NCI-H748 (cell line): ENCODE measurements around the gene NR4A3.
"Not testable (repeated sequence)": the region's sequence is repeated elsewhere in the genome, so short reads cannot be mapped to it uniquely, and the experiment has no call there.

Source experiments
- DNase-seq: peaks from one replicate; lab custom pipeline; 2025; ENCODE audit not compliant: unreplicated experiment; lab: John Stamatoyannopoulos, UW

NR4A3 gene

DNA sequence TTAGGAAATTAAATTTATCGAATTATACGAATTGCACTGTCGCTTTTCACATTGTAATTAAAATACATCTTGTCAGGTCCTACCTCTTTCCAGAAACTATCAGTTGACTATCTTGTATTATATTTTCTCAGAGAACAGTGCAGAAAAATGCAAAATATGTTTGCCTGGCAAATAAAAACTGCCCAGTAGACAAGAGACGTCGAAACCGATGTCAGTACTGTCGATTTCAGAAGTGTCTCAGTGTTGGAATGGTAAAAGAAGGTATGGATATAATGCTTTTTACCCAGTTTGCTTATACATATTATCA is 10.8 kb downstream of the NR4A3 start:
- no peak for DNase-seq

GRCh38 chr9:99833735-99834134 is 12.1 kb downstream of the NR4A3 start:
- no peak for DNase-seq

GRCh38 chr9:99834474-99834873 is 12.8 kb downstream of the NR4A3 start:
- no peak for DNase-seq

- no peak for DNase-seq
Observed at GRCh38 chr9:99835142-99835541, 13.5 kb downstream of the NR4A3 start.

GRCh38 chr9:99835581-99835980 is 13.9 kb downstream of the NR4A3 start:
- no peak for DNase-seq

GRCh38 chr9:99840072-99840471 is 18.4 kb downstream of the NR4A3 start:
- no peak for DNase-seq

DNA sequence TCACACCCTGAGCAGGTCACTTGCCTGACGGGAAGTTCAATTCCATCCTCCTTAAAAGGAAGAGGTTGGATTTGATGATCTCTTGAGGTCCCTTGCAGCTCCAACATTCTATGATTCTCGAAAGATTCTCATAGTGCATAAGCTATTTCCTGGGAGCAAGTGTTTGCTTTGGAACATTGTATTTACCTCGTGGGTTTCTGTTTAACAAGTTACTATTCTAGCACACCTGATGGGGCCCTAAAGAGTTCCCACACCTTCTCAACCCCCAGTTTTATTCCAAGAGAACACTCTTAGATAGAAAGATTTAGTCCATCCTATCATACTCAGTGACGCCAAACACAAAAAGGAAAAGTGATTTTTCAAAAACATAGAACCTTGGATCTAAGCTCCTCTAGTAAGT is 23.4 kb downstream of the NR4A3 start:
- DNase-seq: no peak

DNA sequence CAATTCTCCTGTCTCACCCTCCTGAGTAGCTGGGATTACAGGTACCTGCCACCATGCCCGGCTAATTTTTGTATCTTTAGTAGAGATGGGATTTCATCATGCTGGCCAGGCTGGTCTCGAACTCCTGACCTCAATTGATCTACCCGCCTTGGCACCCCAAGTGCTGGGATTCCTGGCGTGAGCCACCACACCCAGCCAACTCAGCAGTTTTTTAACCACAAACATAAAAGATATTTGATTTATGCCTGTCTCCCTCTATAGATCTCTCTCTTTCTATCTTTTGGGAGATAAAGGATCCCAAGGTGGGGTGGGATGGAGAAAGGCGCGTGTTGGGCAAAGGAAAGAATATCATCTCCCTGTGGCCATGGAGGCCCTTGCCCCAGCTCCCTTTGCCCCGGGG is 26.8 kb downstream of the NR4A3 start:
- no peak for DNase-seq

GRCh38 chr9:99850736-99851499 is 29.2 kb downstream of the NR4A3 start:
- no peak for DNase-seq

DNA sequence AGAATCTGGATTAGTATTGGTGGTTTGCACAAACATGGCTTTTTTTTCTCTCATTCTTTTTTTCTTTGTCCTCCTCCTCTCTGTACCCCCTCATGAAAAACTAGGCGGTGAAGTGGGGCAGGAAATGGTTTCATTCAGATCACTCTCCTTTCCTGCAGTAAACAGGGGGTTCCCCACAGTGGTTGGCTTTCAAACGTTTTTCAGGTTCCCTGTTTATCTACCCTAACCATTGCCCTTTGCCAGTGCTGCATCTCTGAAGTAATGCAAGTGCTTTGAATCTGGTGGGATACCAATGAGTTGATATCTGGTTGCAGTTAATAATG is 29.8 kb downstream of the NR4A3 start:
- DNase-seq: no peak

- DNase-seq: no peak
Observed at GRCh38 chr9:99852617-99853016, 30.9 kb downstream of the NR4A3 start.

GRCh38 chr9:99855467-99856176 is 33.9 kb downstream of the NR4A3 start:
- DNase-seq: no peak

DNA sequence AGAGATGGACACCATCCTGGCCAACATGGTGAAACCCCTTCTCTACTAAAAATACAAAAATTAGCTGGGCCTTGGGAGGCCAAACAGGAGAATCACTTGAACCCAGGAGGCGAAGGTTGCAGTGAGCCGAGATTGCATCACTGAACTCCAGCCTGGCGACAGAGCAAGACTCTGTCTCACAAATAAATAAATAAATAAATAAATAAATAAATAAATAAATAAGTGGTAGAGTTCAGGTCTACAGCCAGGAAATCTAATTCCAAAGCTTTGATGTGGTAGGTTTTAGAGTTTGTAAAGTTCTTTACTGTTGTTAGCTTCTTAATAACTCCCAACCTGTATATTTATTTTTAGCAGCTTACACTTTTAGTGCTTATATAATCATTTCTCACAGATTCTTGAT is 35.9 kb downstream of the NR4A3 start:
- DNase-seq: not testable (repeated sequence)

DNA sequence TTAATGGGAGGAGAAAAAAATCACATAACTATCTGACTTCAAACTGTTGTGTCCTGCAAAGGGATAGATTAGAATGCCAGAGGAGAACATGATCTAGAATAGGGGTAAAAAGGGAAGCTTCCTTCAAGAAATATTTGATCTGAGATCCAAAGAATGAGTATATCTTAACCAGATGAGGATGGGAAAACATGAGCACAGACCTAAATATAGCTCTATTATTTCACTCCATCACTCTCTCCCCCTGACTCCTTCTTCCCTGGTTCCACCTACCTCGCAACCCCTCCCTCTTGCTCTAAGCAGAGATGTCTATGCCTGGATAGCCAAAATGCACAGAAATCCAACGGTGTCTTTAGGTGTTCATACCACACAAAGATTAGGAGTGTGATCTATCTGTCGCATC is 36.4 kb downstream of the NR4A3 start:
- no peak for DNase-seq

- no peak for DNase-seq
Observed at GRCh38 chr9:99859243-99859980, 37.7 kb downstream of the NR4A3 start.

- no peak for DNase-seq
Observed at GRCh38 chr9:99860266-99860665, 38.6 kb downstream of the NR4A3 start.

DNA sequence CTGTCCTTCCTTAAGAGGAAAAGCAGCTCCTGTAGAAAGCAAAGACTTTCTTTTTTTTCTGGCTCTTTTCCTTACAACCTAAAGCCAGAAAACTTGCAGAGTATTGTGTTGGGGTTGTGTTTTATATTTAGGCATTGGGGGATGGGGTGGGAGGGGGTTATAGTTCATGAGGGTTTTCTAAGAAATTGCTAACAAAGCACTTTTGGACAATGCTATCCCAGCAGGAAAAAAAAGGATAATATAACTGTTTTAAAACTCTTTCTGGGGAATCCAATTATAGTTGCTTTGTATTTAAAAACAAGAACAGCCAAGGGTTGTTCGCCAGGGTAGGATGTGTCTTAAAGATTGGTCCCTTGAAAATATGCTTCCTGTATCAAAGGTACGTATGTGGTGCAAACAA is 42.3 kb downstream of the NR4A3 start:
- DNase-seq: no peak

GRCh38 chr9:99866398-99866797 is 44.7 kb downstream of the NR4A3 start:
- no peak for DNase-seq

GRCh38 chr9:99867536-99867935 is 45.9 kb downstream of the NR4A3 start:
- DNase-seq: no peak

DNA sequence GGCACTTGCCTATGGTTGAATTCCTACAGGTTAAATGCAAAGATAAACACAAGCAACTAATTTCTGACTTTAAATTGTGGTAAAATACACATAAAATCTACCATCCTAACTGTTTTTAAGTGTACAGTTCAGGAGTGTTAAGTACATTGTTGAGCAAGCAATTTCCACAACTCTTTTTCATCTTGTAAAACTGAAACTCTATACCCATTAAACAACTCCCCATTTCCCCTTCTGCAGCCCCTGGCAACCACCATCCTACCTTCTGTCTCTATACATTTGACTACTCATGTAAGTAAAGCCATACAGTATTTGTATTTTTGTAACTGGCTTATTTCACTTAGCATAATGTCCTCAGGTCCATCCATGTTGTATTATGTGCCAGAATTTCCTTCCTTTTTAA is 46.3 kb downstream of the NR4A3 start:
- DNase-seq: no peak

- DNase-seq: no peak
Observed at GRCh38 chr9:99868845-99869244, 47.2 kb downstream of the NR4A3 start.

DNA sequence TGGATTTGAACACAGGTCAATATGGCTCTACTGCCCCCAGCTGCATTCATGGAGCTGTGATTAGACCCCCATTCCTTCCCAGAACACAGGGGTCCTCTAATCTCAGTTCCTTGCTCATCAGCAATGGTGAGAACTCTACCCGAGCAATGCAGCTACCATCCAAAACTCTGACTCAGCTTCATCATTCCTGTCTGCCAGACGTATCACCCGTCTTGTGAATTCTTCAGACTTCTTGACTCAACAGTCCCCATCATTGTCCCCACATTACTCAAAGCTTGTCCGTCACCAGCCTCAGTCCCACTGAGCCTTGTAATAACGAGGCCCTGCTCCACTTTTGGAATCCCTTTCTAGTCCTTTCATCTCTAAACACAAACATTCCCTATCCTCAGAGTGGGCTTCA is 48.4 kb downstream of the NR4A3 start:
- no peak for DNase-seq
